ENCODE measurements around the gene PKD1.

Gene PKD1

GRCh38 chr16:2085669-2086068, 50.0 kb downstream of the PKD1 start:
- DNase-seq = no peak

GRCh38 chr16:2084895-2085625, 50.6 kb downstream of the PKD1 start:
- no peak for DNase-seq

GRCh38 chr16:2083876-2084780, 51.6 kb downstream of the PKD1 start:
- no peak for DNase-seq

GRCh38 chr16:2083409-2083808, 52.3 kb downstream of the PKD1 start:
- DNase-seq = no peak

GRCh38 chr16:2082983-2083364, 52.7 kb downstream of the PKD1 start:
- no peak for DNase-seq

- DNase-seq = no peak
These were observed 53.3 kb downstream of the PKD1 start for GRCh38 chr16:2082171-2082982.

GRCh38 chr16:2081201-2082084, 54.3 kb downstream of the PKD1 start:
- DNase-seq = no peak

- no peak for DNase-seq
These were observed 55.7 kb downstream of the PKD1 start for GRCh38 chr16:2079991-2080390.

- DNase-seq = no peak
These were observed 56.3 kb downstream of the PKD1 start for GRCh38 chr16:2079311-2079800.

GRCh38 chr16:2078691-2079090, 57.0 kb downstream of the PKD1 start:
- no peak for DNase-seq

GRCh38 chr16:2078096-2078495, 57.6 kb downstream of the PKD1 start:
- DNase-seq = no peak

- DNase-seq = no peak
These were observed 58.0 kb downstream of the PKD1 start for GRCh38 chr16:2077696-2078095.

GRCh38 chr16:2077016-2077415, 58.7 kb downstream of the PKD1 start:
- DNase-seq = no peak

- no peak for DNase-seq
These were observed 59.4 kb downstream of the PKD1 start for GRCh38 chr16:2076072-2076865.

GRCh38 chr16:2075631-2076030, 60.1 kb downstream of the PKD1 start:
- no peak for DNase-seq

GRCh38 chr16:2074071-2074470, 61.6 kb downstream of the PKD1 start:
- no peak for DNase-seq

- no peak for DNase-seq
These were observed 62.8 kb downstream of the PKD1 start for GRCh38 chr16:2072926-2073325.

GRCh38 chr16:2071454-2072202, 64.1 kb downstream of the PKD1 start:
- no peak for DNase-seq

GRCh38 chr16:2070576-2071453, 64.9 kb downstream of the PKD1 start:
- no peak for DNase-seq
